Astrocyte of the cerebellum (primary cell): Measurements from ENCODE around the gene CAVIN2.
A peak's percentile ranks its signal among the peaks of the same experiment; 100 is the strongest.

Experiments
- DNase-seq: peaks from one replicate; pipeline ENCODE4 v3.0.0-alpha.2; 2011; ENCODE audit warnings: low read depth
- H3K4me3 ChIP-seq: 2 replicates; pipeline ENCODE4 v1.5.1; 2011; ENCODE audit warnings: mild to moderate bottlenecking, low read depth, low read length, moderate library complexity
- CTCF ChIP-seq: IDR thresholded peaks from 2 replicates; pipeline ENCODE4 v1.5.1; 2012; ENCODE audit warnings: low read length, low read depth, moderate library complexity, mild to moderate bottlenecking; ENCODE audit errors: missing control alignments
- in situ Hi-C: cut with HindIII; loops from 2 replicates; pipeline ENCODE4 v1.10.0; 2017; ENCODE audit warnings: low sequenced_read_pairs

Gene CAVIN2

GRCh38 chr2:191859681-191860080, 12.8 kb upstream of the CAVIN2 start:
- no peak overlapping the region for H3K4me3 ChIP-seq
- DNase-seq, result no peak
- no peak for TF ChIP-seq CTCF
- in situ Hi-C loops, result no loop called here

GRCh38 chr2:191857886-191858285, 11.0 kb upstream of the CAVIN2 start:
- DNase-seq, result no peak
- in situ Hi-C loops, result no loop called here
- H3K4me3 ChIP-seq, result no peak overlapping the region
- no peak for TF ChIP-seq CTCF

GRCh38 chr2:191857259-191857805, 10.4 kb upstream of the CAVIN2 start:
- in situ Hi-C loops, result no loop called here
- peak; percentile 32 for DNase-seq
- no peak overlapping the region for H3K4me3 ChIP-seq
- no peak for TF ChIP-seq CTCF

GRCh38 chr2:191856111-191856876, 9.4 kb upstream of the CAVIN2 start:
- no peak overlapping the region for H3K4me3 ChIP-seq
- no peak for DNase-seq
- no peak for TF ChIP-seq CTCF
- in situ Hi-C loops, result no loop called here

- in situ Hi-C loops, result no loop called here
- DNase-seq, result no peak
- TF ChIP-seq CTCF, result no peak
These were observed 8.5 kb upstream of the CAVIN2 start for GRCh38 chr2:191855382-191855781.

GRCh38 chr2:191854382-191855372, 7.8 kb upstream of the CAVIN2 start:
- no peak overlapping the region for H3K4me3 ChIP-seq
- TF ChIP-seq CTCF, result no peak
- in situ Hi-C loops, result no loop called here
- DNase-seq, result no peak

More at GRCh38 chr2:191855382-191855781, 8.5 kb upstream of the CAVIN2 start:
- H3K4me3 ChIP-seq, result no peak overlapping the region
